OCI-LY3 (cell line): ENCODE measurements around the gene BICC1.

Experiments used
- H2AFZ ChIP-seq: fragments of 200-600, 300-600 bp; shearing (Covaris generic); 2 replicates; pipeline ENCODE4 v1.6.0; 2014; ENCODE audit warnings: antibody characterized with exemption, low read depth, low read length
- H3K27ac ChIP-seq: fragments of 200-600, 300-600 bp; sonication (generic); 2 replicates; pipeline ENCODE4 v1.5.1; 2014; ENCODE audit warnings: mild to moderate bottlenecking, low read length, moderate library complexity, mixed read lengths
- H3K27me3 ChIP-seq: fragments of 200-600, 300-600 bp; sonication (generic); 2 replicates; pipeline ENCODE4 v1.6.1; 2014; ENCODE audit warnings: low read depth, low read length, mixed read lengths
- H3K36me3 ChIP-seq: fragments of 200-600, 300-600 bp; sonication (generic); replicated peaks from 2 replicates; pipeline ENCODE3; 2014; ENCODE audit warnings: low read depth, low read length, mixed read lengths
- H3K4me1 ChIP-seq: fragments of 300-600, 200-600 bp; sonication (generic); 2 replicates; pipeline ENCODE4 v1.6.1; 2014; ENCODE audit warnings: low read length, mixed read lengths
- H3K4me2 ChIP-seq: fragments of 200-600, 300-600 bp; sonication (generic); 2 replicates; pipeline ENCODE4 v1.6.1; 2014; ENCODE audit warnings: low read length, mixed read lengths
- H3K4me3 ChIP-seq: fragments of 300-600, 200-600 bp; sonication (generic); 2 replicates; pipeline ENCODE4 v1.5.1; 2014; ENCODE audit warnings: antibody characterized with exemption, mild to moderate bottlenecking, low read length, moderate library complexity
- H3K79me2 ChIP-seq: fragments of 300-600, 200-600 bp; shearing (Covaris generic); 2 replicates; pipeline ENCODE4 v1.6.1; 2014; ENCODE audit warnings: mild to moderate bottlenecking, low read length, mixed read lengths
- H3K9ac ChIP-seq: fragments of 300-600, 200-600 bp; shearing (Covaris generic); 2 replicates; pipeline ENCODE4 v1.6.0; 2014; ENCODE audit warnings: mild to moderate bottlenecking, low read length, moderate library complexity
- H3K9me3 ChIP-seq: fragments of 200-600, 300-600 bp; shearing (Covaris generic); 2 replicates; pipeline ENCODE4 v1.6.1; 2014; ENCODE audit warnings: low read length, mixed read lengths; ENCODE audit not compliant: insufficient read depth
- H4K20me1 ChIP-seq: fragments of 200-600, 300-600 bp; sonication (generic); 2 replicates; pipeline ENCODE4 v1.6.1; 2016; ENCODE audit warnings: low read length, mixed read lengths; ENCODE audit not compliant: insufficient read depth
- EZH2phosphoT487 ChIP-seq: fragments of 200-600 bp; shearing (Covaris generic); IDR thresholded peaks from 2 replicates; pipeline ENCODE4 v1.6.1; 2018; ENCODE audit warnings: antibody characterized with exemption, mixed run types, low read depth
- TF ChIP-seq, protein P1 (sequence below): fragments of 200-600, 300-600 bp; sonication (generic); IDR thresholded peaks from 2 replicates; pipeline ENCODE4 v1.5.1; 2014; ENCODE audit warnings: antibody characterized with exemption, low read length, low read depth

Gene BICC1

GRCh38 chr10:58587676-58588075 lies 75.0 kb downstream of the BICC1 start:
- Histone ChIP-seq H3K4me2 (no peak overlapping the region), H3K27me3 (no peaks in the 10 kb centered on the region), H4K20me1 (no peaks in the 10 kb centered on the region), H3K9ac (no peak overlapping the region), H3K36me3 (no peaks in the 10 kb centered on the region), H3K4me1 (no peaks in the 10 kb centered on the region), H2AFZ (no peak overlapping the region), H3K27ac (no peak overlapping the region), H3K79me2 (no peaks in the 10 kb centered on the region), H3K9me3 (no peaks in the 10 kb centered on the region), H3K4me3 (no peak overlapping the region)
- TF ChIP-seq, protein P1, sequence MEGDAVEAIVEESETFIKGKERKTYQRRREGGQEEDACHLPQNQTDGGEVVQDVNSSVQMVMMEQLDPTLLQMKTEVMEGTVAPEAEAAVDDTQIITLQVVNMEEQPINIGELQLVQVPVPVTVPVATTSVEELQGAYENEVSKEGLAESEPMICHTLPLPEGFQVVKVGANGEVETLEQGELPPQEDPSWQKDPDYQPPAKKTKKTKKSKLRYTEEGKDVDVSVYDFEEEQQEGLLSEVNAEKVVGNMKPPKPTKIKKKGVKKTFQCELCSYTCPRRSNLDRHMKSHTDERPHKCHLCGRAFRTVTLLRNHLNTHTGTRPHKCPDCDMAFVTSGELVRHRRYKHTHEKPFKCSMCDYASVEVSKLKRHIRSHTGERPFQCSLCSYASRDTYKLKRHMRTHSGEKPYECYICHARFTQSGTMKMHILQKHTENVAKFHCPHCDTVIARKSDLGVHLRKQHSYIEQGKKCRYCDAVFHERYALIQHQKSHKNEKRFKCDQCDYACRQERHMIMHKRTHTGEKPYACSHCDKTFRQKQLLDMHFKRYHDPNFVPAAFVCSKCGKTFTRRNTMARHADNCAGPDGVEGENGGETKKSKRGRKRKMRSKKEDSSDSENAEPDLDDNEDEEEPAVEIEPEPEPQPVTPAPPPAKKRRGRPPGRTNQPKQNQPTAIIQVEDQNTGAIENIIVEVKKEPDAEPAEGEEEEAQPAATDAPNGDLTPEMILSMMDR: no peak
- TF ChIP-seq EZH2phosphoT487: no peak

DNA sequence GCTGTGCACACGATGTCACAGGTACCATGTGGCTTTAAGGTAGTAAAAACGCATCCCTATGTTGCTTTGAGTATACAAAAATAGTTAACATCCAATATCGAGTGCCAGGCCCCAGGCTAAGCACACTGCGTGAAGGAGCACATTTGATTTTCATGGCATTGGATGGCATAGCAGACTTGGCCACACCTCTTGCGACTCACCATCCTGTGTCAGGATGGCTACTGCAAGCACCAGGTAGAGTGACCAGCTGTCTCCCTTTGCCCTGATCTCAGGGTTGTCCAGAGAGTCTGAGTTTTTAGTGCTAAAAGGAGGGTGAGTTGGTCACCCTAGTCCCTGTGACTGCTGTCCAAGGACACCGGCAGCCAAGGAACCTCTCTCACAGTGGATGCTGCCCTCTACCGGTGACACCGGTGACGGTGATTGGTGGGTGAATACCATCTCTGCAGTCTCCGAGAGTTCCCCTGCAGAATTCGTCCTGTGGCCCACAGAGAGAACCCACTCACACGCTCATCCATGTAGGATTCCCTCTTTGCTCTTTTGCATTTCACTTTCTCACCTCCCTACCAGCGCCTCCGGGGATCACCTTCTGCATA lies 76.1 kb downstream of the BICC1 start:
- H3K4me3 ChIP-seq: no peak overlapping the region
- no peaks in the 10 kb centered on the region for H3K36me3 ChIP-seq
- no peaks in the 10 kb centered on the region for H3K27me3 ChIP-seq
- H2AFZ ChIP-seq: no peak overlapping the region
- H4K20me1 ChIP-seq: no peaks in the 10 kb centered on the region
- H3K9me3 ChIP-seq: no peaks in the 10 kb centered on the region
- H3K27ac ChIP-seq: no peak overlapping the region
- H3K4me1 ChIP-seq: no peaks in the 10 kb centered on the region
- no peaks in the 10 kb centered on the region for H3K79me2 ChIP-seq
- TF ChIP-seq, protein P1: no peak
- TF ChIP-seq EZH2phosphoT487: no peak
- no peak overlapping the region for H3K9ac ChIP-seq
- no peak overlapping the region for H3K4me2 ChIP-seq

- Histone ChIP-seq H3K27ac (no peak overlapping the region), H3K9me3 (no peaks in the 10 kb centered on the region)
These were observed 77.6 kb downstream of the BICC1 start for GRCh38 chr10:58590152-58590840.

DNA sequence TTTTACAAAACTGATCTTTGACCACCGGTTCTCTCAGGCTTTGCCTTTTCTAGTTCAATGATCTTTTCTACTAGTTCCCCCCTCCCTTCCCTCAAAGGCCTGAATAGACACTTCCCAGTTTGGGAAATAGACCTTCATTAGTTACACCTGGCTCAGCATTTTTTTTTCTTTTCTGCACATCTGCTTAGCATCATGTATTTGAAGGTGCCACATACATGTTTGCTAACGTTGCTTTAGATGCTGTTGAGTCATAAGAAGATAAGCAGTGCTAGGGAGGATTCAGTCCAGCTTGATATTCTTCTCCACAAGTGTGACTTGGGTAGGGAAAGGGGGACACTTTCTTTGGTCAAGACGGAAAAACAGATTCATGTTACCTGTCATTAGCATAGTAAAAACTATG lies 78.3 kb downstream of the BICC1 start:
- Histone ChIP-seq H3K4me1 (no peaks in the 10 kb centered on the region), H3K36me3 (no peaks in the 10 kb centered on the region), H3K9ac (no peak overlapping the region), H3K4me3 (no peak overlapping the region), H3K27ac (no peak overlapping the region), H3K4me2 (no peak overlapping the region), H4K20me1 (no peaks in the 10 kb centered on the region), H3K27me3 (no peaks in the 10 kb centered on the region), H3K79me2 (no peaks in the 10 kb centered on the region), H3K9me3 (no peaks in the 10 kb centered on the region), H2AFZ (no peak overlapping the region)
- TF ChIP-seq, protein P1: no peak
- TF ChIP-seq EZH2phosphoT487: no peak

More at GRCh38 chr10:58590152-58590840, 77.6 kb downstream of the BICC1 start:
- no peaks in the 10 kb centered on the region for H3K36me3 ChIP-seq
- H3K79me2 ChIP-seq: no peaks in the 10 kb centered on the region
- no peak overlapping the region for H3K4me2 ChIP-seq
- no peaks in the 10 kb centered on the region for H3K27me3 ChIP-seq
- H3K4me1 ChIP-seq: no peaks in the 10 kb centered on the region
- H3K4me3 ChIP-seq: no peak overlapping the region
- TF ChIP-seq, protein P1: no peak
- no peak for TF ChIP-seq EZH2phosphoT487
- H2AFZ ChIP-seq: no peak overlapping the region
- no peaks in the 10 kb centered on the region for H4K20me1 ChIP-seq
- H3K9ac ChIP-seq: no peak overlapping the region
